Ascending aorta (tissue), 2 donors: ENCODE data around the gene ZFP36. TPM values are rescaled to one million over a fixed set of nuclear protein-coding genes. Genes with fewer than 3 reads are reported as not detected.

ENCODE experiments used
- DNase-seq, 2 donors: peaks; one replicate each; pipeline ENCODE4 v3.0.0-alpha.2; 2019; ENCODE audit warnings: low spot score in 2 of 2
- H3K27ac ChIP-seq, 2 donors: fragments of 200-600 bp; sonication (generic); one replicate each; pipeline ENCODE4 v1.5.1; 2016 to 2017; ENCODE audit warnings: mild to moderate bottlenecking in 1 of 2
- H3K27me3 ChIP-seq: fragments of 200-600 bp; sonication (generic); one replicate; pipeline ENCODE4 v1.5.1; 2017
- H3K36me3 ChIP-seq, 2 donors: fragments of 200-600 bp; sonication (generic); one replicate each; pipeline ENCODE4 v1.5.1; 2016
- H3K4me1 ChIP-seq, 2 donors: fragments of 200-600 bp; sonication (generic); one replicate each; pipeline ENCODE4 v1.5.1; 2016 to 2017; ENCODE audit warnings: mild to moderate bottlenecking in 1 of 2
- H3K4me3 ChIP-seq, 2 donors: fragments of 200-600 bp; sonication (generic); one replicate each; pipeline ENCODE4 v1.5.1; 2016 to 2017; ENCODE audit warnings: mild to moderate bottlenecking in 1 of 2
- H3K9me3 ChIP-seq, 2 donors: fragments of 200-600 bp; sonication (generic); one replicate each; pipeline ENCODE4 v1.5.1; 2016
- intact Hi-C: fragments of 100-400 bp; cut with DNase I; formaldehyde crosslinking; loops from one replicate; pipeline ENCODE4 v1.15.1; 2023
- total RNA-seq: library from RNA; depleted of rRNA; stranded (reverse); fragments of >200 nt; gene quantifications from one replicate; pipeline ENCODE4 v1.1.0, GENCODE V29; 2016
- TF ChIP-seq, protein P1 (sequence below), 3 experiments: fragments of 200-600 bp in 2 of 3; fragments of 450-650 bp in 1 of 3; sonication (generic) in 2 of 3; IDR thresholded peaks; one replicate each; pipeline ENCODE4 v1.5.1; 2016 to 2019; ENCODE audit warnings: antibody characterized with exemption in 3 of 3, mild to moderate bottlenecking in 1 of 3, moderate library complexity in 1 of 3

ZFP36 gene
- total RNA-seq, 1 donor from 2014 or later, result 1,166 TPM

DNA sequence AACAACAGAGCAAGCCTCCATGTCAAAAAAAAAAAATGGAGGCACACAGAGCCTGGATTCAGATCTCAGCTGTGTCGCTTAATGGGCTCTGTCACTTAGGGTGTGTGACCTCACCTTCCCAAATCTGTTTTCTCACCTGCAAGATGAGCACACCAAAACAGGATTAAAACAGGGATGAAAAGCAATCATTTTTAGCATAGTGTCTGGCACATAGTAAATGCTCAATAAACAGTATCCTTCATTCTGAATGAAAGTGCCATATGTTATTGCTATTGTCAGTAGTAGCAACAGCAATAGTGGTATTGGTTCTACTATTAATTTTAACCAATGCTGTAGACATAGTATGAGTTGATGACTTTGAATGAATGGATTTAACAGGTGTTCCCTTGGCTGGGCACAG lies 41.1 kb upstream of the ZFP36 start:
- Histone ChIP-seq H3K27me3 (no peaks in the 10 kb centered on the region), H3K36me3 (peaks cover 46 to 69% of the 10 kb centered on the region in 2 donors), H3K4me1 (no peaks in the 10 kb centered on the region), H3K27ac (peak overlapping the region in 1 of 2 donors; percentile 8), H3K9me3 (no peaks in the 10 kb centered on the region), H3K4me3 (no peak overlapping the region)
- TF ChIP-seq, protein P1, sequence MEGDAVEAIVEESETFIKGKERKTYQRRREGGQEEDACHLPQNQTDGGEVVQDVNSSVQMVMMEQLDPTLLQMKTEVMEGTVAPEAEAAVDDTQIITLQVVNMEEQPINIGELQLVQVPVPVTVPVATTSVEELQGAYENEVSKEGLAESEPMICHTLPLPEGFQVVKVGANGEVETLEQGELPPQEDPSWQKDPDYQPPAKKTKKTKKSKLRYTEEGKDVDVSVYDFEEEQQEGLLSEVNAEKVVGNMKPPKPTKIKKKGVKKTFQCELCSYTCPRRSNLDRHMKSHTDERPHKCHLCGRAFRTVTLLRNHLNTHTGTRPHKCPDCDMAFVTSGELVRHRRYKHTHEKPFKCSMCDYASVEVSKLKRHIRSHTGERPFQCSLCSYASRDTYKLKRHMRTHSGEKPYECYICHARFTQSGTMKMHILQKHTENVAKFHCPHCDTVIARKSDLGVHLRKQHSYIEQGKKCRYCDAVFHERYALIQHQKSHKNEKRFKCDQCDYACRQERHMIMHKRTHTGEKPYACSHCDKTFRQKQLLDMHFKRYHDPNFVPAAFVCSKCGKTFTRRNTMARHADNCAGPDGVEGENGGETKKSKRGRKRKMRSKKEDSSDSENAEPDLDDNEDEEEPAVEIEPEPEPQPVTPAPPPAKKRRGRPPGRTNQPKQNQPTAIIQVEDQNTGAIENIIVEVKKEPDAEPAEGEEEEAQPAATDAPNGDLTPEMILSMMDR (IDR thresholded peaks at IDR 0.05), result no peak
- intact Hi-C loops, result no loop called here
- no peak for DNase-seq

DNA sequence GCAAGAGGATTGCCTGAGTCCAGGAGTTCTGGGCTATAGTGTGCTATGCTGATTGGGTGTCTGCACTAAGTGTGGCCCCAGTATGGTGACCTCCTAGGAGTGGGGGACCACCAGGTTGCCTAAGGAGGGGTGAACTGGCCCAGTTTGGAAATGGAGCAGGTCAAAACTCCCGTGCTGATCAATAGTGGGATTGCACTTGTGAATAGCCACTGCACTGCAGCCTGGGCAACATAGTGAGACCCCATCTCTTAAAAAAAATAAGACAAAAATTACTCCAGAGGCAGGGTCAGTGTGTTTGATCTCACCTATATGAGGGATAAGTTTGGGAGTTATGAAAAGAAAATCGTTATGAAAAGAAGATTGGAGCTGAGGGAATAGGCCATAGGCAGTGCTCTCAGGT lies 37.4 kb upstream of the ZFP36 start:
- Histone ChIP-seq H3K36me3 (peaks cover 22 to 51% of the 10 kb centered on the region in 2 donors), H3K4me1 (peaks cover 15 to 21% of the 10 kb centered on the region in 2 donors), H3K27me3 (no peaks in the 10 kb centered on the region), H3K9me3 (no peaks in the 10 kb centered on the region), H3K4me3 (no peak overlapping the region), H3K27ac (no peak overlapping the region)
- TF ChIP-seq, protein P1 (IDR thresholded peaks at IDR 0.05), result no peak
- no peak for DNase-seq
- intact Hi-C loops, result no loop called here

DNA sequence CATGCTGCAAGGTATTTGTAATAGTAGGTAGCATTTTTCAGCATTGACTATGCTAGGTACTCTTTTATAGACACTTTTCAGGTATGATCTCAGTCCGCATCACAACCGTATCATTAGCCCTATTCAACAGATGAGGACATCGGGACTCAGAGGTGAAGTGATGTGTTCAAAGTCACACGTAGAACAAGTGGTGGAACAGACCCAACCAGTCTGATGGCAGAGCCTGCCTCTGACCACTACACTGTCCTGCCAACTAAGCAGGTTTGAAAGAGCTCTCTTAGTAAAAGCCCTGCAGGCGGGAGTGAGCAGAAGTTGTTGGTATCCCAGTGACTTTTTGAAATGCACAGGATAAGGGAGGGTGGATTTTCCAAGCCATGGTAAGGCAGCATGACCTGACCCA lies 35.9 kb upstream of the ZFP36 start:
- Histone ChIP-seq H3K4me1 (peaks cover 15 to 24% of the 10 kb centered on the region in 2 donors), H3K4me3 (no peak overlapping the region), H3K36me3 (peaks cover 25 to 62% of the 10 kb centered on the region in 2 donors), H3K27ac (peak overlapping the region; percentile 96), H3K27me3 (no peaks in the 10 kb centered on the region), H3K9me3 (no peaks in the 10 kb centered on the region)
- TF ChIP-seq, protein P1 (IDR thresholded peaks at IDR 0.05), result no peak
- intact Hi-C loops, result no loop called here
- no peak for DNase-seq

DNA sequence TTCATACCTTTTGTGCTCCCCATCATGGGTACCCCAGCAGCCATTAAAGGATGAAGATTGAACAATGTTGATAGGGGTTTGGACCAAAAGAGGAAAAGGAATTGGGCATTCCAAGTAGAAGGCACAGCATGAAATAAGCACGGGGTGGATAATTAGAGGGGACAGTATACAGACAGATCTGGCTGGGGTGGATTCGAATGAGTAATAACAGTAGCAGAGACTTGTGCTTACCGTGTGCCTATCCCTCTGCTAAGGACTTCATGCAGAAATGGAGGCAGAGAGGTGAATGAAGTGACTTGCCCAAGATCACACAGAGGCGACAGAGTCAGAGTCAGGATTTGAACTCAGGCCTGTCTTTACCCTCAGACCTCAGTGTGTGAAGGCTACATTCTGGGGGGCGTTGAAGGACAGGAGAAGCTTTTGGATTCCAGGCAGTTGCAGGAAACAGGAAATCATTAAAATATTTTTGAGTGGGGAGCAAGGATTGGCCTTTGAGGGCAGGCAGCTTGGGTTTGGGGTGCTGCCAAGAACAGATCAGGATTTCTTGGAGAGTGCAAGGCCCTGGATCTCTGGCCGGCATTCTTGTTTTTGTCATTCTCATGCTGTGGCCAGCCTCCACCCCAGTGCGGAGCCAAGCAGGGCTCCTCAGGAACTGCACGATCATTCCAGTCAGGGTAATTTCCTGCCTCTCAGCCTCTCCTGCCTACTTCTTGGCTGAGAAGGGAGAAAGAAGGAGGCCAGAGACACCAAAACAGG lies 34.4 kb upstream of the ZFP36 start:
- Histone ChIP-seq H3K4me3 (peak overlapping the region; percentile 20 to 33), H3K4me1 (peaks cover 15 to 24% of the 10 kb centered on the region in 2 donors), H3K27me3 (no peaks in the 10 kb centered on the region), H3K9me3 (no peaks in the 10 kb centered on the region), H3K36me3 (peaks cover 36 to 67% of the 10 kb centered on the region in 2 donors), H3K27ac (peak overlapping the region; percentile 96)
- intact Hi-C loops, result loop anchor here (1.0 to 2.0 kb wide), 2 partner anchors 19 to 29 kb away; partner anchors contain the start of genes MED29, PAF1 and SAMD4B
- peak; percentile 41 to 93 for DNase-seq
- TF ChIP-seq, protein P1 (IDR thresholded peaks at IDR 0.05), result no peak

DNA sequence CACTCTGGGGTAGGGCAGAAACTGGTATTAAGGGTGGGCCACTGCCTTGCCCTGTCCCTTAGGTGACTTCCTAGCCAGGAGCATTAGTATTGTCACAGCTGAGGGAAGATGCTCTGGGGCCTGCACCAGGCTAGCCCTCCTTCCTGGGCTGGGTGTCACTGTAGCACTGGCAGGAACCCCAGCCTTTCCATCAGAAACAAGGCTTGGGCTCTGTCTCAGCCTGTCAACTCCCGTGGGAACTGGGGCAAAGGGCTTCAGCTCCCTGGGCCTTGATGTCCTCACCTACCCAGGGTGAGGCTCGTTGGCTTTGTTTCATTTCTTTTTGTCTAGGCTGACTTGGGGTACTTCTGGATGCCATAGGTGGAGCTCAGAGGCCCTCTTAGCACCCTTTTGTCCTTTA lies 33.7 kb upstream of the ZFP36 start:
- no peaks in the 10 kb centered on the region for H3K9me3 ChIP-seq
- no peaks in the 10 kb centered on the region for H3K27me3 ChIP-seq
- peak overlapping the region; percentile 96 for H3K27ac ChIP-seq
- peaks cover 15 to 24% of the 10 kb centered on the region in 2 donors for H3K4me1 ChIP-seq
- peak overlapping the region; percentile 20 to 33 for H3K4me3 ChIP-seq
- intact Hi-C loops, result loop anchor here (1.0 to 2.0 kb wide), 2 partner anchors 18 to 30 kb away; partner anchors contain the start of genes MED29, PAF1 and SAMD4B
- DNase-seq, result no peak
- TF ChIP-seq, protein P1 (IDR thresholded peaks at IDR 0.05), result no peak
- peaks cover 43 to 70% of the 10 kb centered on the region in 2 donors for H3K36me3 ChIP-seq
